BE2C (cell line): Measurements from ENCODE around the gene PSAP.

Experiments used
- DNase-seq: peaks from one replicate; pipeline ENCODE4 v3.0.0-alpha.2; 2020
- H3K27me3 ChIP-seq: fragments of 250-450 bp; sonication (Bioruptor Pico); 2 replicates; pipeline ENCODE4 v1.5.1; 2020; ENCODE audit warnings: mild to moderate bottlenecking
- H3K36me3 ChIP-seq: fragments of 250-450 bp; sonication (Bioruptor Pico); 2 replicates; pipeline ENCODE4 v1.5.1; 2020; ENCODE audit warnings: mild to moderate bottlenecking
- H3K4me1 ChIP-seq: fragments of 250-450 bp; sonication (Bioruptor Pico); 2 replicates; pipeline ENCODE4 v1.5.1; 2020
- H3K4me3 ChIP-seq: 2 replicates; pipeline ENCODE4 v1.5.1; 2011; ENCODE audit warnings: low read depth, low read length
- H3K9me3 ChIP-seq: fragments of 250-450 bp; sonication (Bioruptor Pico); 2 replicates; pipeline ENCODE4 v1.5.1; 2020
- CTCF ChIP-seq: IDR thresholded peaks from 2 replicates; pipeline ENCODE4 v1.5.1; 2012; ENCODE audit warnings: mild to moderate bottlenecking, low read depth, low read length

The PSAP gene

GRCh38 chr10:71809628-71810027 is 41.4 kb downstream of the PSAP start:
- no peak for DNase-seq
- no peaks in the 10 kb centered on the region for H3K9me3 ChIP-seq
- peaks cover 14% of the 10 kb centered on the region for H3K4me1 ChIP-seq
- TF ChIP-seq CTCF: no peak
- no peaks in the 10 kb centered on the region for H3K27me3 ChIP-seq
- H3K4me3 ChIP-seq: no peak overlapping the region
- peaks cover 5% of the 10 kb centered on the region for H3K36me3 ChIP-seq

GRCh38 chr10:71807557-71808510 is 43.2 kb downstream of the PSAP start:
- no peak for DNase-seq
- H3K4me3 ChIP-seq: no peak overlapping the region
- H3K36me3 ChIP-seq: no peaks in the 10 kb centered on the region
- H3K4me1 ChIP-seq: peaks cover 8% of the 10 kb centered on the region
- H3K27me3 ChIP-seq: no peaks in the 10 kb centered on the region
- TF ChIP-seq CTCF: no peak
- H3K9me3 ChIP-seq: no peaks in the 10 kb centered on the region

- no peak overlapping the region for H3K4me3 ChIP-seq
- no peaks in the 10 kb centered on the region for H3K36me3 ChIP-seq
- no peaks in the 10 kb centered on the region for H3K4me1 ChIP-seq
- no peaks in the 10 kb centered on the region for H3K27me3 ChIP-seq
- no peak for DNase-seq
- no peak for TF ChIP-seq CTCF
- H3K9me3 ChIP-seq: no peaks in the 10 kb centered on the region
These were observed 44.1 kb downstream of the PSAP start for GRCh38 chr10:71806704-71807556.

GRCh38 chr10:71805776-71806703 is 45.0 kb downstream of the PSAP start:
- Histone ChIP-seq H3K9me3 (no peaks in the 10 kb centered on the region), H3K27me3 (no peaks in the 10 kb centered on the region), H3K4me1 (no peaks in the 10 kb centered on the region), H3K4me3 (no peak overlapping the region), H3K36me3 (no peaks in the 10 kb centered on the region)
- DNase-seq: no peak
- no peak for TF ChIP-seq CTCF

GRCh38 chr10:71804077-71804476 is 47.0 kb downstream of the PSAP start:
- H3K36me3 ChIP-seq: no peaks in the 10 kb centered on the region
- no peak for DNase-seq
- TF ChIP-seq CTCF: no peak
- H3K27me3 ChIP-seq: no peaks in the 10 kb centered on the region
- H3K9me3 ChIP-seq: no peaks in the 10 kb centered on the region
- H3K4me1 ChIP-seq: no peaks in the 10 kb centered on the region
- H3K4me3 ChIP-seq: no peak overlapping the region
